HepG2 (cell line): ENCODE results near the gene DNMT3B. TPM values are rescaled to one million over a fixed set of nuclear protein-coding genes. Genes with fewer than 3 reads are reported as not detected.

Experiments used
- BRCA1 ChIP-seq: sonication (generic); formaldehyde crosslinking; IDR thresholded peaks from 2 replicates; pipeline ENCODE4 v1.4.0; 2020; ENCODE audit warnings: missing genetic modification reagents
- CBX2 ChIP-seq, 2 experiments: fragments of 200-600 bp in 1 of 2; sonication (generic); formaldehyde crosslinking in 1 of 2; IDR thresholded peaks; 2 replicates each; pipeline versions ENCODE4 v1.7.0 to v1.8.1; 2018 to 2022; ENCODE audit warnings: low read depth in 2 of 2, low read length in 1 of 2, mild to moderate bottlenecking in 1 of 2, missing genetic modification reagents in 1 of 2
- CCDC6 ChIP-seq: sonication (generic); formaldehyde crosslinking; IDR thresholded peaks from 2 replicates; pipeline ENCODE4 v1.8.1; 2022; ENCODE audit warnings: mild to moderate bottlenecking, missing genetic modification reagents, moderate library complexity
- HIC2 ChIP-seq: sonication (generic); formaldehyde crosslinking; IDR thresholded peaks from 2 replicates; pipeline ENCODE4 v1.9.0; 2022; ENCODE audit warnings: low read depth, missing genetic modification reagents
- HOXA7 ChIP-seq: sonication (generic); formaldehyde crosslinking; IDR thresholded peaks from 2 replicates; pipeline ENCODE4 v1.8.1; 2022; ENCODE audit warnings: mild to moderate bottlenecking, missing genetic modification reagents, moderate library complexity
- MNT ChIP-seq: fragments of 450-650 bp; IDR thresholded peaks from 2 replicates; pipeline ENCODE4 v1.6.1; 2016
- MXD1 ChIP-seq: sonication (generic); formaldehyde crosslinking; IDR thresholded peaks from 2 replicates; pipeline ENCODE4 v1.4.0; 2020; ENCODE audit warnings: mild to moderate bottlenecking, missing genetic modification reagents
- SNAPC5 ChIP-seq: sonication (generic); formaldehyde crosslinking; IDR thresholded peaks from 2 replicates; pipeline ENCODE4 v1.8.1; 2023; ENCODE audit warnings: mild to moderate bottlenecking, missing genetic modification reagents, borderline replicate concordance
- TMF1 ChIP-seq: sonication (generic); formaldehyde crosslinking; IDR thresholded peaks from 2 replicates; pipeline ENCODE4 v1.8.1; 2022; ENCODE audit warnings: low read depth, missing genetic modification reagents
- ZBTB14 ChIP-seq: sonication (generic); formaldehyde crosslinking; IDR thresholded peaks from 2 replicates; pipeline ENCODE4 v1.4.0; 2020; ENCODE audit warnings: missing genetic modification reagents
- ZNF530 ChIP-seq: sonication (generic); formaldehyde crosslinking; IDR thresholded peaks from 2 replicates; pipeline ENCODE4 v1.5.0; 2020; ENCODE audit warnings: low read depth, mild to moderate bottlenecking, missing genetic modification reagents
- ZNF580 ChIP-seq: IDR thresholded peaks from 2 replicates; pipeline ENCODE4 v1.6.1; 2016; ENCODE audit warnings: low read depth, borderline replicate concordance
- polyA plus RNA-seq, 8 experiments: library from polyadenylated mRNA; depleted of rRNA in 3 of 8; stranded (reverse) in 7 of 8; unstranded in 1 of 8; fragments of >200 nt; fragmentation: Illumina TruSeq in 4 of 8; extraction: Trizol in 4 of 8; gene quantifications; 2 replicates each; pipeline versions ENCODE4 v1.2.1 to v1.2.3, GENCODE V29; 2011 to 2016; ENCODE audit warnings: low read depth in 4 of 8, missing spikeins in 1 of 8, mixed read lengths in 1 of 8; ENCODE audit not compliant: insufficient read depth in 1 of 8
- total RNA-seq, 5 experiments: library from RNA; depleted of rRNA; stranded (reverse); fragments of >200 nt; fragmentation: Illumina TruSeq; extraction: Trizol; gene quantifications; 2 replicates each; pipeline ENCODE4 v1.2.3, GENCODE V29; 2016; ENCODE audit warnings: low read depth in 1 of 5
- TF ChIP-seq, protein P1 (sequence below): sonication (generic); formaldehyde crosslinking; IDR thresholded peaks from 2 replicates; pipeline ENCODE4 v1.5.0; 2020; ENCODE audit warnings: mild to moderate bottlenecking, missing genetic modification reagents, borderline replicate concordance

DNMT3B gene
- total and polyA plus RNA-seq, 2 of the 13 experiments (the other 11 are each of a cell fraction or from before 2014, with no cell fraction given) = 3.8 to 13.9 TPM

GRCh38 chr20:32777177-32777956 is 15.2 kb downstream of the DNMT3B start (continued):
- peak; percentile 80 for TF ChIP-seq HIC2 (CRISPR knock-in tag)
- TF ChIP-seq CCDC6 (CRISPR knock-in tag) = 0 out of 2 replicates have a peak, but pooled peaks have one; percentile 35
- no peak for TF ChIP-seq HOXA7 (CRISPR knock-in tag)
- no peak for TF ChIP-seq MNT
- TF ChIP-seq CBX2 (IDR thresholded peaks at IDR 0.05; ENCODE audit: low read depth, low read length) = no peak
- TF ChIP-seq CBX2 (CRISPR knock-in tag; IDR thresholded peaks at IDR 0.05; ENCODE audit: low read depth) = no peak
- TF ChIP-seq BRCA1 (CRISPR knock-in tag) = no peak
- TF ChIP-seq MXD1 (CRISPR knock-in tag) = no peak
- TF ChIP-seq ZNF530 (CRISPR knock-in tag) = no peak
- TF ChIP-seq ZNF580 (CRISPR knock-in tag) = 0 out of 2 replicates have a peak, but pooled peaks have one; percentile 46
- TF ChIP-seq ZBTB14 = no peak
- no peak for TF ChIP-seq TMF1 (CRISPR knock-in tag)
- TF ChIP-seq, protein P1, sequence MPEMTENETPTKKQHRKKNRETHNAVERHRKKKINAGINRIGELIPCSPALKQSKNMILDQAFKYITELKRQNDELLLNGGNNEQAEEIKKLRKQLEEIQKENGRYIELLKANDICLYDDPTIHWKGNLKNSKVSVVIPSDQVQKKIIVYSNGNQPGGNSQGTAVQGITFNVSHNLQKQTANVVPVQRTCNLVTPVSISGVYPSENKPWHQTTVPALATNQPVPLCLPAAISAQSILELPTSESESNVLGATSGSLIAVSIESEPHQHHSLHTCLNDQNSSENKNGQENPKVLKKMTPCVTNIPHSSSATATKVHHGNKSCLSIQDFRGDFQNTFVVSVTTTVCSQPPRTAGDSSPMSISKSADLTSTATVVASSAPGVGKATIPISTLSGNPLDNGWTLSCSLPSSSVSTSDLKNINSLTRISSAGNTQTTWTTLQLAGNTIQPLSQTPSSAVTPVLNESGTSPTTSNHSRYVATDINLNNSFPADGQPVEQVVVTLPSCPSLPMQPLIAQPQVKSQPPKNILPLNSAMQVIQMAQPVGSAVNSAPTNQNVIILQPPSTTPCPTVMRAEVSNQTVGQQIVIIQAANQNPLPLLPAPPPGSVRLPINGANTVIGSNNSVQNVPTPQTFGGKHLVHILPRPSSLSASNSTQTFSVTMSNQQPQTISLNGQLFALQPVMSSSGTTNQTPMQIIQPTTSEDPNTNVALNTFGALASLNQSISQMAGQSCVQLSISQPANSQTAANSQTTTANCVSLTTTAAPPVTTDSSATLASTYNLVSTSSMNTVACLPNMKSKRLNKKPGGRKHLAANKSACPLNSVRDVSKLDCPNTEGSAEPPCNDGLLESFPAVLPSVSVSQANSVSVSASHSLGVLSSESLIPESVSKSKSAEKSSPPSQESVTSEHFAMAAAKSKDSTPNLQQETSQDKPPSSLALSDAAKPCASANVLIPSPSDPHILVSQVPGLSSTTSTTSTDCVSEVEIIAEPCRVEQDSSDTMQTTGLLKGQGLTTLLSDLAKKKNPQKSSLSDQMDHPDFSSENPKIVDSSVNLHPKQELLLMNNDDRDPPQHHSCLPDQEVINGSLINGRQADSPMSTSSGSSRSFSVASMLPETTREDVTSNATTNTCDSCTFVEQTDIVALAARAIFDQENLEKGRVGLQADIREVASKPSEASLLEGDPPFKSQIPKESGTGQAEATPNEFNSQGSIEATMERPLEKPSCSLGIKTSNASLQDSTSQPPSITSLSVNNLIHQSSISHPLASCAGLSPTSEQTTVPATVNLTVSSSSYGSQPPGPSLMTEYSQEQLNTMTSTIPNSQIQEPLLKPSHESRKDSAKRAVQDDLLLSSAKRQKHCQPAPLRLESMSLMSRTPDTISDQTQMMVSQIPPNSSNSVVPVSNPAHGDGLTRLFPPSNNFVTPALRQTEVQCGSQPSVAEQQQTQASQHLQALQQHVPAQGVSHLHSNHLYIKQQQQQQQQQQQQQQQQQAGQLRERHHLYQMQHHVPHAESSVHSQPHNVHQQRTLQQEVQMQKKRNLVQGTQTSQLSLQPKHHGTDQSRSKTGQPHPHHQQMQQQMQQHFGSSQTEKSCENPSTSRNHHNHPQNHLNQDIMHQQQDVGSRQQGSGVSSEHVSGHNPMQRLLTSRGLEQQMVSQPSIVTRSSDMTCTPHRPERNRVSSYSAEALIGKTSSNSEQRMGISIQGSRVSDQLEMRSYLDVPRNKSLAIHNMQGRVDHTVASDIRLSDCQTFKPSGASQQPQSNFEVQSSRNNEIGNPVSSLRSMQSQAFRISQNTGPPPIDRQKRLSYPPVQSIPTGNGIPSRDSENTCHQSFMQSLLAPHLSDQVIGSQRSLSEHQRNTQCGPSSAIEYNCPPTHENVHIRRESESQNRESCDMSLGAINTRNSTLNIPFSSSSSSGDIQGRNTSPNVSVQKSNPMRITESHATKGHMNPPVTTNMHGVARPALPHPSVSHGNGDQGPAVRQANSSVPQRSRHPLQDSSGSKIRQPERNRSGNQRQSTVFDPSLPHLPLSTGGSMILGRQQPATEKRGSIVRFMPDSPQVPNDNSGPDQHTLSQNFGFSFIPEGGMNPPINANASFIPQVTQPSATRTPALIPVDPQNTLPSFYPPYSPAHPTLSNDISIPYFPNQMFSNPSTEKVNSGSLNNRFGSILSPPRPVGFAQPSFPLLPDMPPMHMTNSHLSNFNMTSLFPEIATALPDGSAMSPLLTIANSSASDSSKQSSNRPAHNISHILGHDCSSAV (CRISPR knock-in tag) = no peak
- TF ChIP-seq SNAPC5 = no peak
